Measurements from ENCODE around the gene ORC6. TPM values are rescaled to one million over a fixed set of nuclear protein-coding genes. Genes with fewer than 3 reads are reported as not detected.
"Not testable (repeated sequence)": the region's sequence is repeated elsewhere in the genome, so short reads cannot be mapped to it uniquely, and the experiment has no call there.

Gene ORC6
- total RNA-seq, 1 donor from 2014 or later: 122 TPM

DNA sequence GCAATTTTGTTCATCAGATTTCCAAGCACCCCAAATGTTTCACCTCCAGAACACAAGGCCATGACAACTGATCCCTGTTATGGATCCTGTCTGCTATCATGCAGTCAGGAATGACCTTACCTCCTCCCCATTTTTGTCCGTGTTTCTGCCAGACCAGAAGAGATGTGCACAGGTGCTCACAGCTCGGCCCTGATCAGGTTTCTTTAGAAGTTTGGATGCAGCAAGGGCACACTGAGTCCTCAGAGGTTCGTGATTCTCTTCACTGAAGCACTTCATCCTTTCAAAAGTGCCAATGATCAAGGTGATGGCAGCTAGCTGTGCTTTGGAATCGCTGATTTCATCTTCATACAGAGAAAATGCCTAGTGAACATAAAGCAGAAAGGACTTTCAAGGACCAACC is 27.3 kb upstream of the ORC6 start:
- no peak for TF ChIP-seq EZH2phosphoT487 (IDR thresholded peaks at IDR 0.05)
- TF ChIP-seq, protein P1, sequence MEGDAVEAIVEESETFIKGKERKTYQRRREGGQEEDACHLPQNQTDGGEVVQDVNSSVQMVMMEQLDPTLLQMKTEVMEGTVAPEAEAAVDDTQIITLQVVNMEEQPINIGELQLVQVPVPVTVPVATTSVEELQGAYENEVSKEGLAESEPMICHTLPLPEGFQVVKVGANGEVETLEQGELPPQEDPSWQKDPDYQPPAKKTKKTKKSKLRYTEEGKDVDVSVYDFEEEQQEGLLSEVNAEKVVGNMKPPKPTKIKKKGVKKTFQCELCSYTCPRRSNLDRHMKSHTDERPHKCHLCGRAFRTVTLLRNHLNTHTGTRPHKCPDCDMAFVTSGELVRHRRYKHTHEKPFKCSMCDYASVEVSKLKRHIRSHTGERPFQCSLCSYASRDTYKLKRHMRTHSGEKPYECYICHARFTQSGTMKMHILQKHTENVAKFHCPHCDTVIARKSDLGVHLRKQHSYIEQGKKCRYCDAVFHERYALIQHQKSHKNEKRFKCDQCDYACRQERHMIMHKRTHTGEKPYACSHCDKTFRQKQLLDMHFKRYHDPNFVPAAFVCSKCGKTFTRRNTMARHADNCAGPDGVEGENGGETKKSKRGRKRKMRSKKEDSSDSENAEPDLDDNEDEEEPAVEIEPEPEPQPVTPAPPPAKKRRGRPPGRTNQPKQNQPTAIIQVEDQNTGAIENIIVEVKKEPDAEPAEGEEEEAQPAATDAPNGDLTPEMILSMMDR (IDR thresholded peaks at IDR 0.05): no peak
- no peak for TF ChIP-seq EZH2 (IDR thresholded peaks at IDR 0.05)
- H3K9me3 Mint-ChIP-seq: no peaks in the 10 kb centered on the region
- Histone ChIP-seq H3K79me2 (ENCODE audit: low read depth) (no peaks in the 10 kb centered on the region), H2AFZ (replicated peaks) (no peak overlapping the region), H3F3A (ENCODE audit: low read depth) (peaks cover 3% of the 10 kb centered on the region), H3K4me2 (no peak overlapping the region), H4K20me1 (ENCODE audit: low read depth) (no peaks in the 10 kb centered on the region), H3K27ac (no peak overlapping the region), H3K27me3 (no peaks in the 10 kb centered on the region), H3K9ac (no peak overlapping the region), H3K36me3 (peaks cover 23% of the 10 kb centered on the region), H3K9me3 (ENCODE audit: low read depth) (no peaks in the 10 kb centered on the region), H3K4me3 (no peak overlapping the region), H3K4me1 (no peaks in the 10 kb centered on the region)
- H3K27me3 Mint-ChIP-seq (ENCODE audit: insufficient read depth, low read depth): peaks cover 2% of the 10 kb centered on the region
- no peak overlapping the region for H3K4me3 Mint-ChIP-seq
- H3K36me3 Mint-ChIP-seq: peaks cover 22% of the 10 kb centered on the region
- H3K27ac Mint-ChIP-seq: no peak overlapping the region
- DNase-seq (ENCODE audit: low spot score): no peak
- no peaks in the 10 kb centered on the region for H3K4me1 Mint-ChIP-seq

DNA sequence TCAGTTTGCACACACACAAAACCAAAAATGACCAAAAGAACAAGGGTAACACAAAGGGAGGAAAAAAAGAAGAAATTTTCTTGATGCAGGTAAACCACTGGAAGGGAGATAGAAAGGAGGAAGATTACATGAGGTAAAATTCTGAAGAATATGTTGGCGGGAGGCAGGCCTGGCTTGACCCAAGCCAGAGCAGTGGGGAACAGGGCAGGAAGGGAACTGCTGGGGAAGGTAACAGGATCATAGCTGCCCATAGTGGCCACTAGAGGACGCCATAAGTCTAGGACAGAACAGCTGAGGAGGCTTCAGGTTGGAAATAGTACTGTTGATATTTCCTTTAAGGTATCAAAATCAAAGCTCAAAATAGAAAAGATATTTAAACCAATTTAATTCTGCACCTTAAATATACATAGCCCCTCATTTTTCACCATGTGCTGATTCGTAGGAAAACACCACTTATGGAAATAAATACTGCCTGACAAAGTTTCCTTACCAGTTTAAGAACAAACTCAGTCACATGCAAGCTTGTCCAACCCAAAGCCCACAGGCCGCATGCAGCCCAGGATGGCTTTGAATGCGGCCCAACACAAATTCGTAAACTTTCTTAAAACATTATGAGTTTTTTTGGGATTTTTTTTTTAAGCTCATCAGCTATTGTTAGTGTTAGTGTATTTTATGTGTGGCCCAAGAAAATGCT is 16.0 kb upstream of the ORC6 start:
- no peaks in the 10 kb centered on the region for H3K4me1 Mint-ChIP-seq
- H3K9me3 Mint-ChIP-seq: no peaks in the 10 kb centered on the region
- peaks cover 20% of the 10 kb centered on the region for H3K36me3 Mint-ChIP-seq
- Histone ChIP-seq H2AFZ (replicated peaks) (no peak overlapping the region), H3K4me3 (no peak overlapping the region), H3F3A (ENCODE audit: low read depth) (peaks cover 12% of the 10 kb centered on the region), H3K9me3 (ENCODE audit: low read depth) (no peaks in the 10 kb centered on the region), H3K4me2 (no peak overlapping the region), H3K27ac (no peak overlapping the region), H3K9ac (no peak overlapping the region), H3K36me3 (peaks cover 14% of the 10 kb centered on the region), H3K79me2 (ENCODE audit: low read depth) (peaks cover 13% of the 10 kb centered on the region), H4K20me1 (ENCODE audit: low read depth) (peaks cover 10% of the 10 kb centered on the region), H3K4me1 (no peaks in the 10 kb centered on the region), H3K27me3 (no peaks in the 10 kb centered on the region)
- no peak for TF ChIP-seq EZH2 (IDR thresholded peaks at IDR 0.05)
- TF ChIP-seq, protein P1 (IDR thresholded peaks at IDR 0.05): peak; percentile 99
- no peak overlapping the region for H3K4me3 Mint-ChIP-seq
- DNase-seq (ENCODE audit: low spot score): peak; percentile 79
- H3K27me3 Mint-ChIP-seq (ENCODE audit: insufficient read depth, low read depth): no peaks in the 10 kb centered on the region
- no peak overlapping the region for H3K27ac Mint-ChIP-seq

DNA sequence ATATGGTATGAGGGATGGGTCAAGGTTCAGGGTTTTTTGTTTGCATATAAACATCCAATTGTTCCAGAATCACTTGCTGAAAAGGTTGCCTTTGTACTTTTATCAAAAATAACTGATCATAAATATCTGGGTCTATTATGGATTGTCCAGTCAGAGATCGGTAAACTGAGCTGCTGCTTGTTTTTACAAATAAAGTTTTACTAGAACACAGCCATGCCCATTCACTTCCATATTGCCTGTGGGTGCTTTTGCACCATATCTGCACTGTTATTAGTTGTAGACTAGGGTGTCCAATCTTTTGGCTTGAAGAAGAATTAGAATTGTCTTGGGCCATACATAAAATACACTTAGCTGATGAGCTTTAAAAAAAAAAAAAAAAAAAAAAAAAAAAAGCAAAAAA is 11.5 kb upstream of the ORC6 start:
- peaks cover 18% of the 10 kb centered on the region for H4K20me1 ChIP-seq (ENCODE audit: low read depth)
- H3K4me3 ChIP-seq; H3K4me2 ChIP-seq; DNase-seq (ENCODE audit: low spot score); H3K27me3 ChIP-seq; H3K27ac ChIP-seq; H3K9ac ChIP-seq; H3K36me3 Mint-ChIP-seq; H3K4me1 Mint-ChIP-seq; H3K9me3 ChIP-seq (ENCODE audit: low read depth); H3K9me3 Mint-ChIP-seq; H3K27ac Mint-ChIP-seq; H2AFZ ChIP-seq (replicated peaks); H3K4me3 Mint-ChIP-seq; H3K4me1 ChIP-seq; H3K27me3 Mint-ChIP-seq (ENCODE audit: insufficient read depth, low read depth): not testable (repeated sequence)
- peaks cover 18% of the 10 kb centered on the region for H3K79me2 ChIP-seq (ENCODE audit: low read depth)
- H3F3A ChIP-seq (ENCODE audit: low read depth): peaks cover 16% of the 10 kb centered on the region
- peaks cover 23% of the 10 kb centered on the region for H3K36me3 ChIP-seq

- not testable (repeated sequence) for H3K4me2 ChIP-seq; H3K9ac ChIP-seq; H3K27me3 Mint-ChIP-seq (ENCODE audit: insufficient read depth, low read depth); H3K36me3 Mint-ChIP-seq; H3K4me1 ChIP-seq; DNase-seq (ENCODE audit: low spot score); H3K4me1 Mint-ChIP-seq; H3K9me3 ChIP-seq (ENCODE audit: low read depth); H3K9me3 Mint-ChIP-seq; H3K27ac ChIP-seq; H3K4me3 ChIP-seq; H3K27ac Mint-ChIP-seq; H3F3A ChIP-seq (ENCODE audit: low read depth); H2AFZ ChIP-seq (replicated peaks); H3K27me3 ChIP-seq; H3K4me3 Mint-ChIP-seq
- Histone ChIP-seq H3K36me3 (peaks cover 18% of the 10 kb centered on the region), H4K20me1 (ENCODE audit: low read depth) (peaks cover 47% of the 10 kb centered on the region), H3K79me2 (ENCODE audit: low read depth) (peaks cover 57% of the 10 kb centered on the region)
Measured at GRCh38 chr16:46681867-46682266, 7.6 kb upstream of the ORC6 start.

Measured in neural progenitor cell (in vitro differentiated cells).